ENCODE results near the gene FBXO39. TPM values are rescaled to one million over a fixed set of nuclear protein-coding genes. Genes with fewer than 3 reads are reported as not detected.

Gene FBXO39
- total and polyA plus RNA-seq, 2 donors (not counting 1 experiment from before 2014, with no cell fraction given) = 0.13 TPM; not detected in 1

DNA sequence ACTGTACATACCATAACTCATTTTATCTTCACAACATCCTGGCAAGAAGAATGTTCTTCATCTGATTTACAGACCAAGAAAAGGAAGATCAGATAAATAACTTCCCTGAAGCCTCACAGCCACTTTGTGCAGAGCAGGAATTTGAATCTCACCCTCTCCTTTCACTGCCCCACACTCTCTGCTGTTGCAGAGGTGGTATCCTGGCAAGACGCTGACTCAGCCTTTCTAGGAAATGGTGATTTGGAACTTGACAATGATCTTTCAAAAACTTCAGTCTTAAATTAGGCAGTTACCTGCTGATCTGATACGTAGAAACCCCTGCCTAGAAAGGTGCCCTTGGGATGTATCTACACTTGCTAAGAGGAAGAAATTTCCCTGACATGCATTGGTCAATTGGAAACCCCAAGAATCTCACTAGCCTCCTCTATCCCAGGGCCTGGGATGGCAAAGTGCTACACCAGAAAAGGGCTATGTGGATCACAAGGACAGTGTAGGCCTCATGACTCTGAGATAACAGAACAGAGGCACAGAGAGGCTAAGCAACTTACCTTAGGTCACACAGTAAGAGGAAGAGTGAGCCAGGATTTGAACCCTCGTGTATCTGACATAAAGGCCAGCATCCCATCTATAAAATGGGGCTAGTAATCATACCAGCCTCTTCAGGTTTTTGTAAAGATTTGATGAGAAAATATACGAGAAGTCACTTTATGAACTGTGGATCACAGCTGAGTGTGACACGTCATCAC is 17.9 kb downstream of the FBXO39 start:
- ChIA-PET POLR2A (no interaction called here), CTCF (no interaction called here)
- DNase-seq (no peak), ATAC-seq (ENCODE audit: low read depth) (no peak)
- Histone ChIP-seq H3K4me3 (ENCODE audit: control extremely low read depth in 1 of 5, extremely low read depth in 1 of 5, insufficient read depth in 1 of 5, low read depth in 2 of 5, low read length in 4 of 5) (no peak overlapping the region), H3K4me1 (ENCODE audit: control insufficient read depth in 2 of 2, insufficient read depth in 2 of 2, low read length in 2 of 2) (no peaks in the 10 kb centered on the region), H3K9me3 (ENCODE audit: control extremely low read depth in 1 of 3, control insufficient read depth in 2 of 3, insufficient read depth in 1 of 3, low read length in 2 of 3) (no peaks in the 10 kb centered on the region), H3K27ac (ENCODE audit: low read length in 2 of 2) (no peak overlapping the region), H3K4me2 (replicated peaks; ENCODE audit: low read depth, low read length, poor library complexity, severe bottlenecking) (no peak overlapping the region), H3K9ac (ENCODE audit: low read length) (no peak overlapping the region), H3K36me3 (replicated peaks in 1 of 2; ENCODE audit: control extremely low read depth in 1 of 2, control insufficient read depth in 1 of 2, extremely low read depth in 1 of 2, insufficient read depth in 2 of 2, low read length in 1 of 2) (no peaks in the 10 kb centered on the region), H3K79me2 (ENCODE audit: control insufficient read depth, insufficient read depth, low read length) (no peaks in the 10 kb centered on the region), H3K27me3 (replicated peaks in 1 of 4; ENCODE audit: control extremely low read depth in 1 of 4, control insufficient read depth in 3 of 4, insufficient read depth in 4 of 4, low read length in 3 of 4) (peaks cover 0 to 9% (median 5%) of the 10 kb centered on the region in 4 experiments), H2AFZ (ENCODE audit: insufficient read depth, low read depth, low read length, poor library complexity, severe bottlenecking) (no peak overlapping the region), H4K20me1 (ENCODE audit: control insufficient read depth, insufficient read depth, low read length, poor library complexity, severe bottlenecking) (no peaks in the 10 kb centered on the region)
- peaks cover 57% of the 10 kb centered on the region for H3K27me3 Mint-ChIP-seq
- no peaks in the 10 kb centered on the region for H3K9me3 Mint-ChIP-seq (ENCODE audit: insufficient read depth)
- H3K4me3 Mint-ChIP-seq = no peak overlapping the region
- no peak overlapping the region for H3K27ac Mint-ChIP-seq
- H3K4me1 Mint-ChIP-seq = no peaks in the 10 kb centered on the region
- WGBS (ENCODE audit: insufficient coverage) = 92% methylated on average over 2 of the region's 5 CpGs
- TF ChIP-seq, protein P1, sequence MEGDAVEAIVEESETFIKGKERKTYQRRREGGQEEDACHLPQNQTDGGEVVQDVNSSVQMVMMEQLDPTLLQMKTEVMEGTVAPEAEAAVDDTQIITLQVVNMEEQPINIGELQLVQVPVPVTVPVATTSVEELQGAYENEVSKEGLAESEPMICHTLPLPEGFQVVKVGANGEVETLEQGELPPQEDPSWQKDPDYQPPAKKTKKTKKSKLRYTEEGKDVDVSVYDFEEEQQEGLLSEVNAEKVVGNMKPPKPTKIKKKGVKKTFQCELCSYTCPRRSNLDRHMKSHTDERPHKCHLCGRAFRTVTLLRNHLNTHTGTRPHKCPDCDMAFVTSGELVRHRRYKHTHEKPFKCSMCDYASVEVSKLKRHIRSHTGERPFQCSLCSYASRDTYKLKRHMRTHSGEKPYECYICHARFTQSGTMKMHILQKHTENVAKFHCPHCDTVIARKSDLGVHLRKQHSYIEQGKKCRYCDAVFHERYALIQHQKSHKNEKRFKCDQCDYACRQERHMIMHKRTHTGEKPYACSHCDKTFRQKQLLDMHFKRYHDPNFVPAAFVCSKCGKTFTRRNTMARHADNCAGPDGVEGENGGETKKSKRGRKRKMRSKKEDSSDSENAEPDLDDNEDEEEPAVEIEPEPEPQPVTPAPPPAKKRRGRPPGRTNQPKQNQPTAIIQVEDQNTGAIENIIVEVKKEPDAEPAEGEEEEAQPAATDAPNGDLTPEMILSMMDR (IDR thresholded peaks at IDR 0.05) = no peak
- intact Hi-C loops (cut with micrococcal nuclease) = no loop called here

DNA sequence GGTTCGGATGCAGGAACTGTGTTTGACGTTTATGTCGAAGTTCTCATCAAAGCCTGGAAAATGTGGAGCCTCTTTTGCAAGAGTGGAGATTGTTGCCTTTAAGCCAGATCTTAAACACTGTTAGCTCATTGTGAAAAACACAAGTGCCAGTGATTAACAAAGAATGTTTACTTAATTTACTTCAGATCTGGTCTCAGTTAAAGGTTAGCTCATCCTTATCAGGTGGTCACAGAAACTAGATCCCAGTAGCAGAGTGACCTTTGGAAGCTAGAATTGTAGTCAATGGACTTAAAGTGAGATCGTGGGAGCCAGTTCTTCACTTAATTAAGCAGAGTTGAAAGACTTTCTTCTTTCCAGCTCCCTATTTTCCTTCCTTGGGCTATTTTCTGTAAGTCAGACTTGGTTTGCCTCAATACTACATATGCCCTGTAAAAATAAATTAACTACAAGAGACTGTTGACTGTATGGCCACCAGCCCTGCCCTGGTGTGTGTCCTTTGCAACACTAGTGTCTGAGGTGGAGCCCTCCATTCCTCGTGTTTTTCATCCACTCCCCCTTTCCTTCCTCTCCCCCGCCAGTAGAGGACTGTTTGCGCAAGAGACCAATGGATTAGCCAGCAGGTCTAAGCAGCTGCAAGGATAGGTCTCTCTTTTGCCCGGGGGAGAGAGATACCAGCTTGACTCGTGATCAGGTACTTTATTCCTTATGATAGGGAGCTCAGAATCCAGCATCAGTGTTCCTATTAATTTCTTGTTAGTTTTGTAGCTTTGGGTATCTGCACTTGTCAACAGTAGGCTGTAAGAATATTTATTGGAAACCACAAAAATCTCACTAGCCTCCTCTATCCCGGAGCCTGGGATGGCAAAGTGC is 20.2 kb downstream of the FBXO39 start:
- ATAC-seq (ENCODE audit: low read depth) = no peak
- no peaks in the 10 kb centered on the region for H3K36me3 ChIP-seq (replicated peaks in 1 of 2; ENCODE audit: control extremely low read depth in 1 of 2, control insufficient read depth in 1 of 2, extremely low read depth in 1 of 2, insufficient read depth in 2 of 2, low read length in 1 of 2)
- Mint-ChIP-seq H3K4me3 (no peak overlapping the region), H3K27ac (no peak overlapping the region), H3K4me1 (no peaks in the 10 kb centered on the region), H3K9me3 (ENCODE audit: insufficient read depth) (no peaks in the 10 kb centered on the region), H3K27me3 (peaks cover 41% of the 10 kb centered on the region)
- no peaks in the 10 kb centered on the region for H3K79me2 ChIP-seq (ENCODE audit: control insufficient read depth, insufficient read depth, low read length)
- 75% methylated on average over 6 of the region's 10 CpGs for WGBS (ENCODE audit: insufficient coverage)
- H3K9me3 ChIP-seq (ENCODE audit: control extremely low read depth in 1 of 3, control insufficient read depth in 2 of 3, insufficient read depth in 1 of 3, low read length in 2 of 3) = no peaks in the 10 kb centered on the region
- H3K27me3 ChIP-seq (replicated peaks in 1 of 4; ENCODE audit: control extremely low read depth in 1 of 4, control insufficient read depth in 3 of 4, insufficient read depth in 4 of 4, low read length in 3 of 4) = peaks cover 0 to 6% (median 4%) of the 10 kb centered on the region in 4 experiments
- no peak overlapping the region for H3K4me3 ChIP-seq (ENCODE audit: control extremely low read depth in 1 of 5, extremely low read depth in 1 of 5, insufficient read depth in 1 of 5, low read depth in 2 of 5, low read length in 4 of 5)
- no peak overlapping the region for H3K4me2 ChIP-seq (replicated peaks; ENCODE audit: low read depth, low read length, poor library complexity, severe bottlenecking)
- intact Hi-C loops (cut with micrococcal nuclease) = no loop called here
- no peak for DNase-seq
- H3K4me1 ChIP-seq (ENCODE audit: control insufficient read depth in 2 of 2, insufficient read depth in 2 of 2, low read length in 2 of 2) = no peaks in the 10 kb centered on the region
- ChIA-PET CTCF (interaction anchor here (1.5 kb wide), 1 partner anchor 323 kb away, joined by 6 read pairs; no protein-coding TSS in a partner anchor), POLR2A (no interaction called here)
- H2AFZ ChIP-seq (ENCODE audit: insufficient read depth, low read depth, low read length, poor library complexity, severe bottlenecking) = no peak overlapping the region
- TF ChIP-seq, protein P1 (IDR thresholded peaks at IDR 0.05) = no peak
- no peak for TF ChIP-seq EZH2 (IDR thresholded peaks at IDR 0.05; ENCODE audit: borderline replicate concordance, insufficient read depth, low read depth, low read length, poor library complexity, severe bottlenecking)
- H3K9ac ChIP-seq (ENCODE audit: low read length) = no peak overlapping the region
- no peaks in the 10 kb centered on the region for H4K20me1 ChIP-seq (ENCODE audit: control insufficient read depth, insufficient read depth, low read length, poor library complexity, severe bottlenecking)
- H3K27ac ChIP-seq (ENCODE audit: low read length in 2 of 2) = no peak overlapping the region

Measured in B cell (primary cell).